Fibroblast of villous mesenchyme (primary cell): Measurements from ENCODE around the gene SYT17. TPM values are rescaled to one million over a fixed set of nuclear protein-coding genes. Genes with fewer than 3 reads are reported as not detected.
A peak's percentile ranks its signal among the peaks of the same experiment; 100 is the strongest.

ENCODE experiments used
- DNase-seq: peaks from one replicate; pipeline ENCODE4 v3.0.0-alpha.2; 2010; ENCODE audit warnings: low read depth
- H3K4me3 ChIP-seq: 2 replicates; pipeline ENCODE4 v1.5.1; 2011; ENCODE audit warnings: low read depth, mild to moderate bottlenecking, low read length
- CTCF ChIP-seq: IDR thresholded peaks from 2 replicates; pipeline ENCODE4 v1.5.1; 2012; ENCODE audit warnings: low read depth, mild to moderate bottlenecking, low read length; ENCODE audit not compliant: insufficient read depth
- total RNA-seq: library from RNA; depleted of rRNA; stranded (reverse); fragments of >200 nt; gene quantifications from 2 replicates; pipeline ENCODE4 v1.2.3, GENCODE V29; 2012

The SYT17 gene
- under 0.01 TPM in 2 replicates for total RNA-seq

GRCh38 chr16:19167710-19168370 lies at the start of gene SYT17:
TSS of gene SYT17 (plus strand) at chr16:19168240. CDS start at chr16:19168647, 407 bp downstream.
- peak; percentile 73 for DNase-seq
- peak within 1 kb of the TSS; percentile 53 for H3K4me3 ChIP-seq
- TF ChIP-seq CTCF = peak; percentile 54

- TF ChIP-seq CTCF = no peak
- DNase-seq = peak; percentile 97
- peak overlapping the region; percentile 70 for H3K4me3 ChIP-seq
Measured at GRCh38 chr16:19118938-19119431, 49.1 kb upstream of the SYT17 start.

DNA sequence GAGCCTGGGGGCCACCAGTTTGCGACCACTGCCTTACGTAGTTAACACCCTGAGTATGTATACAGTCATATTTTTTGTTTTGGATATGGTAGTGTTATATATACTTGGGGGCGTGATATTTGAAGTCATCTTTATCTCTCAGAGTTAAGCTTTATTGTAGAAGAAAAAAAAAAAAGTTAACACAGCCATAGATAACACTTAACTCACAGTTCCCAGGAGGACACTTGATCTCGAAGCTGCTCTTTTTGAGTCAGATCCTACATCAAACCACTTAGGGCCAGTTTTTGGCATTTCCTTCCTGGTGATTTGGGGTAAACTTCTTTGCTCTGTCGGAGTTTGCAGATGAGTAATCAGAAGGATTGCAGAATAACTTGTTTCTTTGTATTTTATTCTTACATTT lies 48.5 kb upstream of the SYT17 start:
- H3K4me3 ChIP-seq = peak overlapping the region; percentile 70

GRCh38 chr16:19123535-19124178 lies 44.4 kb upstream of the SYT17 start:
- H3K4me3 ChIP-seq = no peak overlapping the region
- TF ChIP-seq CTCF = no peak
- DNase-seq = no peak

More for the DNA sequence above, 48.5 kb upstream of the SYT17 start:
- TF ChIP-seq CTCF = no peak
- peak; percentile 95 for DNase-seq

DNA sequence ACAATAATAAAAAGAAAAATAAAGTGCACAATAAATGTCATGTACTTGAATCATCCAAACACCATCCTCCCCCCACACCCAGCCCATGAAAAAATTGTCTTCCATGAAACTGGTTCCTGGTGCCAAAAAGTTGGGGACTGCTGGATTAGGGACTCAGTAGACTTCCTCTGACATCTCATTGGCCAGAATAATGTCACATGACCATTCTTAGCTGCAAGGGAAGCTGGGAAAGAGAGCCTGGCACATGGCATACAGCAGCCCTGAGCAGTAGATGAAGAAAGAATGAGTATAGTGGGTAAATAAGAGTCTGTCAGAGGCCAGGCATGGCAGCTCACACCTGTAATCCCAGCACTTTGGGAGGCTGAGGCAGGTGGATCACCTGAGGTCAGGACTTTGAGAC lies 41.7 kb upstream of the SYT17 start:
- DNase-seq = no peak
- TF ChIP-seq CTCF = no peak

GRCh38 chr16:19127205-19127604 lies 40.8 kb upstream of the SYT17 start:
- no peak for TF ChIP-seq CTCF
- no peak for DNase-seq
- H3K4me3 ChIP-seq = no peak overlapping the region

More for the DNA sequence above, 41.7 kb upstream of the SYT17 start:
- H3K4me3 ChIP-seq = no peak overlapping the region
